ENCODE data around the gene CEP68.

CEP68 gene

DNA sequence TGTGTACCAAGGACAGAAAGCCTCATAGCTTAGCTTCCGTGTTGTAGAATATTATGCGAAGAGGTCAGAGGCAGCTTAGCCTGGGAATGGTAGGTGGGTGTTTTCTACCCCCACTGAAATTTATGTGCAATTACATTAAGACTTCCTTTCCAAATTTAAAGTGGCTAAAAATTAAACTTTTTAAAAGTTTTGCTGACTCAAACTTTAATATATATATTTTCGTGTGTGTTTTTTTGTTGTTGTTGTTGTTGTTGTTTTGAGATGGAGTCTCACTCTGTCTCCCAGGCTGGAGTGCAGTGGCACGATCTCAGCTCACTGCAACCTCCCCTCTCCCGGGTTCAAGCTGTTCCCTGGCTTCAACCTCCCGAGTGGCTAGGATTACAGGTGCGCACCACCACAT lies 77.9 kb downstream of the CEP68 start:
- no peak for DNase-seq (ENCODE audit: extremely low read depth, low read depth)
- TF ChIP-seq, protein P1, sequence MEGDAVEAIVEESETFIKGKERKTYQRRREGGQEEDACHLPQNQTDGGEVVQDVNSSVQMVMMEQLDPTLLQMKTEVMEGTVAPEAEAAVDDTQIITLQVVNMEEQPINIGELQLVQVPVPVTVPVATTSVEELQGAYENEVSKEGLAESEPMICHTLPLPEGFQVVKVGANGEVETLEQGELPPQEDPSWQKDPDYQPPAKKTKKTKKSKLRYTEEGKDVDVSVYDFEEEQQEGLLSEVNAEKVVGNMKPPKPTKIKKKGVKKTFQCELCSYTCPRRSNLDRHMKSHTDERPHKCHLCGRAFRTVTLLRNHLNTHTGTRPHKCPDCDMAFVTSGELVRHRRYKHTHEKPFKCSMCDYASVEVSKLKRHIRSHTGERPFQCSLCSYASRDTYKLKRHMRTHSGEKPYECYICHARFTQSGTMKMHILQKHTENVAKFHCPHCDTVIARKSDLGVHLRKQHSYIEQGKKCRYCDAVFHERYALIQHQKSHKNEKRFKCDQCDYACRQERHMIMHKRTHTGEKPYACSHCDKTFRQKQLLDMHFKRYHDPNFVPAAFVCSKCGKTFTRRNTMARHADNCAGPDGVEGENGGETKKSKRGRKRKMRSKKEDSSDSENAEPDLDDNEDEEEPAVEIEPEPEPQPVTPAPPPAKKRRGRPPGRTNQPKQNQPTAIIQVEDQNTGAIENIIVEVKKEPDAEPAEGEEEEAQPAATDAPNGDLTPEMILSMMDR (IDR thresholded peaks at IDR 0.05; ENCODE audit: low read depth, low read length): no peak

DNA sequence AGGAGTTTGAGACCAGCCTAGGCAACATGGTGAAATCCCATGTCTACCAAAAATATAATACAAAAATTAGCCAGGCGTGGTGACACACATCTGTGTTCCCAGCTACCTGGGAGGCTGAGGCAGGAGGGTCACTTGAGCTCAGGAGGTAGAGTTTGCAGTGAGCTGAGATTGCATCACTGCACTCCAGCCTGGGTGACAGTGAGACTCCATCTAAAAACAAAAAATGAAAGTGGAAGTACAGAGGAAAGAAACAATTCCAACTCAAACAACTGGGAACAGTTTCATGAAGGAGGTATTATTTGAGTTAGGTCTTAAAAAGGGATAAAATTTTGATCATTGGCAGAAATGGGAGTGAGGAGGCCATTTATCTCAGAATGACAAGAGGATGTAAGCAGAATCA lies 80.0 kb downstream of the CEP68 start:
- no peak for DNase-seq (ENCODE audit: extremely low read depth, low read depth)
- TF ChIP-seq, protein P1 (IDR thresholded peaks at IDR 0.05; ENCODE audit: low read depth, low read length): no peak

Measured in AG09319 (cell line).